ENCODE results near the gene IGSF9B.

- TF ChIP-seq CTCF (IDR thresholded peaks at IDR 0.05) (no peak), POLR2A (IDR thresholded peaks at IDR 0.05) (no peak)
Measured at GRCh38 chr11:133931449-133932060, 25.2 kb downstream of the IGSF9B start.

All from body of pancreas (tissue), 4 donors.